GM13976 (cell line): ENCODE measurements around the gene SHROOM2.

Experiments used
- DNase-seq: peaks from one replicate; pipeline ENCODE4 v3.0.0; 2012; ENCODE audit warnings: low spot score
- in situ Hi-C: fragments of 300-500 bp; cut with MboI; formaldehyde crosslinking; loops from one replicate; pipeline ENCODE4 v1.12.0; 2022; ENCODE audit warnings: low sequenced_read_pairs, mixed read lengths, inconsistent platforms; ENCODE audit not compliant: unreplicated experiment
- TF ChIP-seq, protein P1 (sequence below): IDR thresholded peaks from 2 replicates; pipeline ENCODE4 v1.5.1; 2012; ENCODE audit warnings: borderline replicate concordance, mild to moderate bottlenecking; ENCODE audit not compliant: insufficient read depth; ENCODE audit errors: extremely low read depth, missing control alignments, control extremely low read depth

Gene SHROOM2

GRCh38 chrX:9816084-9816700 is 30.0 kb downstream of the SHROOM2 start:
- TF ChIP-seq, protein P1, sequence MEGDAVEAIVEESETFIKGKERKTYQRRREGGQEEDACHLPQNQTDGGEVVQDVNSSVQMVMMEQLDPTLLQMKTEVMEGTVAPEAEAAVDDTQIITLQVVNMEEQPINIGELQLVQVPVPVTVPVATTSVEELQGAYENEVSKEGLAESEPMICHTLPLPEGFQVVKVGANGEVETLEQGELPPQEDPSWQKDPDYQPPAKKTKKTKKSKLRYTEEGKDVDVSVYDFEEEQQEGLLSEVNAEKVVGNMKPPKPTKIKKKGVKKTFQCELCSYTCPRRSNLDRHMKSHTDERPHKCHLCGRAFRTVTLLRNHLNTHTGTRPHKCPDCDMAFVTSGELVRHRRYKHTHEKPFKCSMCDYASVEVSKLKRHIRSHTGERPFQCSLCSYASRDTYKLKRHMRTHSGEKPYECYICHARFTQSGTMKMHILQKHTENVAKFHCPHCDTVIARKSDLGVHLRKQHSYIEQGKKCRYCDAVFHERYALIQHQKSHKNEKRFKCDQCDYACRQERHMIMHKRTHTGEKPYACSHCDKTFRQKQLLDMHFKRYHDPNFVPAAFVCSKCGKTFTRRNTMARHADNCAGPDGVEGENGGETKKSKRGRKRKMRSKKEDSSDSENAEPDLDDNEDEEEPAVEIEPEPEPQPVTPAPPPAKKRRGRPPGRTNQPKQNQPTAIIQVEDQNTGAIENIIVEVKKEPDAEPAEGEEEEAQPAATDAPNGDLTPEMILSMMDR: no peak
- in situ Hi-C loops: no loop called here
- DNase-seq: no peak

DNA sequence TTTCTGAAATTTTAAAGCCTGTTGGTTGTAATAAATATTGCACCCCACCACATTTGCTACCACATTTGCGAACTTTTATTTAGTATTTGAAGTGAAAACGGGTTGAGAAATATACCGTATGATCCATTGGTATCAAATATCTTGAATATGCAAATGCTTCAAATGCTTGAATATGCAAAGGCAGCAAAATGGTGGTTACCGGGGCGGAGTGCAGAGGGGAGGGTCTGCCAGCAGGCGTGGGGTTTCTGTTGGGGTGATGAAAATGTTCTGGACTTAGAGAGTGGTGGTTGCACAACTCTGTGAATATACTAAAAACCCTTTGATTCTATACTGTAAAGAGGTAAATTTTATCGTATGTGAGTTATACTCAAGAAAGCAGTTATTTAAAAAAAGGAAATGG is 35.3 kb downstream of the SHROOM2 start:
- no peak for DNase-seq
- in situ Hi-C loops: no loop called here
- TF ChIP-seq, protein P1: no peak

GRCh38 chrX:9824554-9824953 is 38.3 kb downstream of the SHROOM2 start:
- no peak for DNase-seq
- in situ Hi-C loops: no loop called here
- TF ChIP-seq, protein P1: no peak

DNA sequence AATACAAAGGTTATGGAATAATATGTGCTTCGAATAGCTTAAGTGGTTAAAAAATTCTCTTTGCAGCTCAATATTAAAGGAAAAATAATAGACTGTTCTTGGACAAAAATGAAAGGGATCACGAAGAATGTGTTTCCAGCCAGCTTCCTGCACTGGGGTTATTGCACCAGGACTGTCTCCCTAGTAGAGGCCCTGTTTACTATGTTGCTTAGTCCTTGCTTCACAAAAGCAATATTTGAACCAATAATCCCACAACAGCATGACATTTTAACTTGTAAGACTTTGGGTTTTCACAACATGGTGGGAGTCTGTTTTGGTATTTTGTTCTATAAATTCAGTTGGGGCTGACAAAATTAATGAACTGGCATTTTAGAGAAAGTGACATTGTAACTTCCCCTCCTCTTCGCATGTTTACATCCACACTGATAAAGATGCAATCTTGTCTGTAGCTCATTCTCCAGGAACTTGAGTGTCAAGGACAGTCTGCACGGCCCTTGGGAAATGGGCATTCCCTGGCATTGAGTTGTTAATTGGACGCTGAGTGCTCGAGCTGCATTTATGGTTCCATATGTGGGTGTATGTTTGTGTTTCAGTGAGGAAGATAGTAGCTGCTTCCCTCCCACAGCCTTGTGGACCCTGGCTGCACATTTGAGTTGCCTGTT is 39.0 kb downstream of the SHROOM2 start:
- TF ChIP-seq, protein P1: no peak
- no peak for DNase-seq
- in situ Hi-C loops: no loop called here

DNA sequence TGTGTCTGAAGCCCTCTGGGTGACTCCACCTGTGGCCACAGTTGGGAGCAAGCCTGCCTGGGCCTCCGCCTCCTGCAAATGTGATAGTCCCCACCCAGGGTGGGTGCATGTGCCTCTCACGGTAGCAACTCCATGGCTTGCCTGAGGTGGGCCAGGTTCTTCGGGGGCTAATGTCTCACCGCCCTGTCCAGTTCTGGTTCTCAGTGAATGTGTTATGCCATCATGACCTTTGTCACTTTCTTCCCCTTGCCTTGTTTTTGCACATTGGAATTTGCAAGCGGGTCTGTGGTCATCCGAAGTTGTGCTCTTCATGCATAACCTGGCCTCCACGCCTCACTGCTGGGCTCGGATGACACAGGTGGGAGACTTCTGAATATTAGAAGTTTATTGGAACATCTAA is 39.7 kb downstream of the SHROOM2 start:
- TF ChIP-seq, protein P1: no peak
- no peak for DNase-seq
- in situ Hi-C loops: no loop called here

GRCh38 chrX:9829308-9830267 is 43.4 kb downstream of the SHROOM2 start:
- TF ChIP-seq, protein P1: no peak
- DNase-seq: peak; percentile 62
- in situ Hi-C loops: no loop called here
